GM19240 (cell line): ENCODE results near the gene HECA.
"Not testable (repeated sequence)": the region's sequence is repeated elsewhere in the genome, so short reads cannot be mapped to it uniquely, and the experiment has no call there.

Experiments used
- DNase-seq: peaks from one replicate; pipeline ENCODE4 v3.0.0; 2011; ENCODE audit warnings: low spot score; ENCODE audit not compliant: insufficient read length

The HECA gene

GRCh38 chr6:139134817-139135577, at the start of gene HECA:
HECA (plus strand) TSS chr6:139135080; CDS start chr6:139135397, 317 bp downstream.
- peak; percentile 85 for DNase-seq

GRCh38 chr6:139091826-139092225, 43.1 kb upstream of the HECA start:
- no peak for DNase-seq

GRCh38 chr6:139099984-139100383, 34.9 kb upstream of the HECA start:
- DNase-seq: peak; percentile 6

GRCh38 chr6:139107051-139107450, 27.8 kb upstream of the HECA start:
- no peak for DNase-seq

- no peak for DNase-seq
Measured at GRCh38 chr6:139108378-139108777, 26.5 kb upstream of the HECA start.

GRCh38 chr6:139109558-139109957, 25.3 kb upstream of the HECA start:
- no peak for DNase-seq

GRCh38 chr6:139112146-139112545, 22.7 kb upstream of the HECA start:
- DNase-seq: no peak

- DNase-seq: no peak
Measured at GRCh38 chr6:139112561-139112960, 22.3 kb upstream of the HECA start.

- DNase-seq: no peak
Measured at GRCh38 chr6:139114746-139115145, 20.1 kb upstream of the HECA start.

GRCh38 chr6:139115989-139116758, 18.7 kb upstream of the HECA start:
- DNase-seq: no peak

- DNase-seq: no peak
Measured at GRCh38 chr6:139117734-139118133, 17.1 kb upstream of the HECA start.

- no peak for DNase-seq
Measured at GRCh38 chr6:139119552-139119951, 15.3 kb upstream of the HECA start.

- DNase-seq: not testable (repeated sequence)
Measured at GRCh38 chr6:139122823-139123222, 12.1 kb upstream of the HECA start.

- DNase-seq: peak; percentile 35
Measured at GRCh38 chr6:139124887-139125672, 9.8 kb upstream of the HECA start.

GRCh38 chr6:139126255-139126654, 8.6 kb upstream of the HECA start:
- no peak for DNase-seq

- DNase-seq: no peak
Measured at GRCh38 chr6:139126931-139127330, 7.9 kb upstream of the HECA start.

GRCh38 chr6:139129284-139129683, 5.6 kb upstream of the HECA start:
- DNase-seq: no peak

GRCh38 chr6:139131736-139132280, 3.1 kb upstream of the HECA start:
- no peak for DNase-seq

- no peak for DNase-seq
Measured at GRCh38 chr6:139133262-139134063, 1.4 kb upstream of the HECA start.

GRCh38 chr6:139134064-139134395, 850 bp upstream of the HECA start:
- no peak for DNase-seq
